Fibroblast of the aortic adventitia (primary cell): ENCODE measurements around the gene SAMD13. TPM values are rescaled to one million over a fixed set of nuclear protein-coding genes. Genes with fewer than 3 reads are reported as not detected.

ENCODE experiments used
- DNase-seq: peaks from one replicate; pipeline ENCODE4 v3.0.0-alpha.2; 2010; ENCODE audit warnings: low read depth
- H3K4me3 ChIP-seq: 2 replicates; pipeline ENCODE4 v1.5.1; 2011; ENCODE audit warnings: low read depth, mild to moderate bottlenecking, control low read depth, low read length, moderate library complexity
- total RNA-seq: library from RNA; depleted of rRNA; stranded (reverse); fragments of >200 nt; gene quantifications from 2 replicates; pipeline ENCODE4 v1.2.3, GENCODE V29; 2012; ENCODE audit warnings: low replicate concordance
- TF ChIP-seq, protein P1 (sequence below): IDR thresholded peaks from 2 replicates; pipeline ENCODE4 v1.5.1; 2011; ENCODE audit warnings: mild to moderate bottlenecking, low read length, control low read depth, inconsistent platforms; ENCODE audit not compliant: insufficient read depth

SAMD13 gene
- total RNA-seq, 1 donor: 1.4 TPM

DNA sequence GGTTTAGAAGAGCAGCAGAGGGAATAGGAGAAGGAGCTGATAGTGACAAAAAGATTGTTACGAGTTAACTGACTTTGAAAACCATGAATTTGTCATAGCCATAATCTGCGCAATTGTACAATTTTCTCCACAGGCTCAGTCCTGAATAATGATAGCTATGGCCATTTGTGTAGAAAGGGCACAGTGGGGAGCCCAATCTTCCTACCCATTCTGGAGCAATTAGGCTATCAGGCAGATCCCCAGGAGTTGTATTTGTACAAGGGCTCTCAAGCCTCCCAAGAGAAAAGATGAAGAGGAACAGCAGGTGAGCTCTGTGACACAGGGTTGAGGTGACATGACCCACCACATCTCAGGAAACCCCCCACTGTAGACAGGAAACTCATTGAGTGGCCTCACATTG lies 42.1 kb upstream of the SAMD13 start:
- TF ChIP-seq, protein P1, sequence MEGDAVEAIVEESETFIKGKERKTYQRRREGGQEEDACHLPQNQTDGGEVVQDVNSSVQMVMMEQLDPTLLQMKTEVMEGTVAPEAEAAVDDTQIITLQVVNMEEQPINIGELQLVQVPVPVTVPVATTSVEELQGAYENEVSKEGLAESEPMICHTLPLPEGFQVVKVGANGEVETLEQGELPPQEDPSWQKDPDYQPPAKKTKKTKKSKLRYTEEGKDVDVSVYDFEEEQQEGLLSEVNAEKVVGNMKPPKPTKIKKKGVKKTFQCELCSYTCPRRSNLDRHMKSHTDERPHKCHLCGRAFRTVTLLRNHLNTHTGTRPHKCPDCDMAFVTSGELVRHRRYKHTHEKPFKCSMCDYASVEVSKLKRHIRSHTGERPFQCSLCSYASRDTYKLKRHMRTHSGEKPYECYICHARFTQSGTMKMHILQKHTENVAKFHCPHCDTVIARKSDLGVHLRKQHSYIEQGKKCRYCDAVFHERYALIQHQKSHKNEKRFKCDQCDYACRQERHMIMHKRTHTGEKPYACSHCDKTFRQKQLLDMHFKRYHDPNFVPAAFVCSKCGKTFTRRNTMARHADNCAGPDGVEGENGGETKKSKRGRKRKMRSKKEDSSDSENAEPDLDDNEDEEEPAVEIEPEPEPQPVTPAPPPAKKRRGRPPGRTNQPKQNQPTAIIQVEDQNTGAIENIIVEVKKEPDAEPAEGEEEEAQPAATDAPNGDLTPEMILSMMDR: no peak
- DNase-seq: no peak
- no peak overlapping the region for H3K4me3 ChIP-seq

DNA sequence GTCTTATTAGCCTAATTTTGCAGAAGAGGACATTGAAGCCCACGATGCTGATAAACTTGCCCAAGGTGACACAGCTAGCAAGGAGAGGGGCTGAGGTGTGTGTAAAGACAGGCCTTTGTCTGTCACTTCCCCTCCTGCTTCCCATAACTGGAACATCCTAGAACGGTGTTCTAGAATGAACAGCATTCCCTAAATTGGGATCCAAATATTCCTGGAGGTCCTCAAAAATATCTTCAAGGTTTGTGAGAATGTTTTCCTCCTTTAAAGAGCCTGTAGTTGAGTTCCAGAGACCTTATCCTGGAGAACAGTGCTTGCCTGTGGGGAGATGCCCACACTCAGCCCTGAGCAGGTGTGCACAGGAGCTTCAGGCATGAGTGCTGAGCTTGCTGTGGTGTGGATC lies 41.5 kb upstream of the SAMD13 start:
- TF ChIP-seq, protein P1: no peak
- DNase-seq: no peak
- no peak overlapping the region for H3K4me3 ChIP-seq

DNA sequence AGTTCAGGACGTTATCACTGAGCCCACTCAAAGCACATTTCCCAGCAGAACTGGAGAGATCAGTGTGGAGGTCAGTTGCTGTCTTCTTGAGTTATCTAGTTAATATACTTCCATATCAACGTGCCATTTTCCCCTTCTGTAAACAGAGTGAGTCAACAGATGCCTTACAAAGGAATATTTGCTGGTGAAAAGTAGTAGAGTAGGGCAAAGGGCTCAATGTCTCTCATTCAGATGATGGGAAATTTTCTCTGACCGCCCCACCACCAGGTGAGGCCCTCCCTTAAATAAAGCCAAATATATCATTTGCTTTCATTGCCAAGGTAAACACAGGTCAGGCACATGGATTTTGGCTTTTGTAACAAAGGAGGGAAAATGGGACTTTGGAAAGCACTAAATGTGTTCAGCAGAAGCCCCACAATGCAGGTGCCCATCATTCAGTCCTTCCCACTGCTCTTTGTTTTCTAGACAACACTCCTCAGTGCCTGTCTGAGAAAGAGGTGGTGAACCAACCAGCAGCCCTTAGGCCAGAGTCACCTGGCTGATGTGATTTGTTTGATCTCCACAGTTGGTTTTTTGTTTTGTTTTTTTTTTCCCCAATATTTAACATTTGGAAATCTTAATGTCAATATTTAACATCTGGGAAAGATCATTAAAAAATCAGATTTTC lies 40.5 kb upstream of the SAMD13 start:
- no peak for DNase-seq
- TF ChIP-seq, protein P1: no peak
- no peak overlapping the region for H3K4me3 ChIP-seq

DNA sequence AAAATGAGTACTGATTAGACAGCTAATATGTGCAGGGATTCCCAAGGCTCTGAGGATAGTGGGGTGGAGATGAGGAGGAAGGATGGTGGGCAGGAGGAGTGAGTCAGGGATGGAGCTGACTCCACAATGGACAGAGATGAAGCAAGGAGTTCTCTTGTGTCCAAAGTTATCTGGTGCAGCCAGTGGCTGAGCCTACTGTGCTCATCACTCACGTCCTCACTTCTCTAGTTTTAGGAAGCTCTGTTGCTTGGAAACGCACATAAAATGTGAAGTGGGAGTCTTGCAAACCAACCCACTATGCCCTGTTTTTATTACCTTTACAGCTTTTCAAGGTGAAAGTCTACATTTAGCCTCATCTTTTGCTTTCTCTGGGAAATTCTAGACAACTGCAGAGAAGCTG lies 36.5 kb upstream of the SAMD13 start:
- TF ChIP-seq, protein P1: no peak
- no peak for DNase-seq
- no peak overlapping the region for H3K4me3 ChIP-seq

DNA sequence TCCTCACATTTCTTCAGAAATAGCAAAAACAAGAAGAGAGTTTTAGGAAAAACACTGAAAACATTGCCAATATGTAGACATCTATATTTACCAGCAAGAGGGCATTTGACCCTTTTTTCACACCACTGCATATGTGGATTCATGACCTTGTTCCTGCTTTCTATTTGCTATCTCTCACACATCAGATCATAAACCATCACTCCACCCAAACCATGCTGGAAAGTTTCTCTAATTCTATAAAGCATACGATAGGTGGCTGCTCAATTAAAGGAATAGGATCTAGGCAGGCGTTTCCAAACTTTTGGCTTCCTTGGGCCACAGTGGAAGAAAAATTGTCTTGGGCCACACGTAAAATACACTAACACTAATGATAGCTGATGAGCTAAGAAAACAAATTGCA lies 35.6 kb upstream of the SAMD13 start:
- DNase-seq: no peak
- H3K4me3 ChIP-seq: no peak overlapping the region
- TF ChIP-seq, protein P1: no peak

DNA sequence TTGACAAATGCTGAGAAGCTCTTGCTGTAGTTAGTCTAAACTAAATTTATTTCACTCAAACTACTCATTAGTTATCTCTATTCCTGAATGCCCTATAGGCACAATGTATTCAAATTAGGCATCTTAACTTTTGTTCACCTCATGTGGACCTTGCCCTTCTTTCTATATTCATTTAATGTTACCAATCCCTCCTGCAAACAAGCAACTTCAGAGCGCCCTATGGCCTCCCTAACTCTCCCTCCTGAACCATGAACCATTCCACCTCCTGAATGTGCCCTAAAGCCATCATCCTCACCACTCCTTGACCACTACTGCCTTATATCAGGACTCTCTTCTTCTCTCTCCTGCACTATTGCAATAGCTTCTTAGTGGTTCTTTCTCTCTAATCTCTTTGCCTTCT lies 34.8 kb upstream of the SAMD13 start:
- TF ChIP-seq, protein P1: no peak
- no peak for DNase-seq
- H3K4me3 ChIP-seq: no peak overlapping the region

DNA sequence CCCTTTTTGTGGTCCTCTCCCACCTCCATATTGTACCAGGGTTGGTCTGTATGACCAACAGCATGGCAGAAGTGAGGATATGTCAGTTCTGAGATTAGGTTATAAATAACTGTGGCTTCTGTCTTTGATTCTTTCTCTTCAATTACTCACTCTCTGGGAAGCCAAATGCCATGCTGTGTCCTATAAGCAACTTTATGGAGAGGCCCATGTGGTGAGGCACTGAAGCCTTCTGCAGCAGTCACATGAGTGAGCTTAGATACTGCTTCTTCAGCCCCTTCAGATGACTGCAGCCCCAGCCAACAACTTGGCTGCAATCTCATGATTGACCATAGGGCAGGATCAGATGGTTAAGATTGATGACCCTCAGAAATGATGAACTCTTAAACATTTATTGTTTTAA lies 34.0 kb upstream of the SAMD13 start:
- H3K4me3 ChIP-seq: no peak overlapping the region
- TF ChIP-seq, protein P1: no peak
- no peak for DNase-seq
